ENCODE measurements around the gene ARHGAP12.
"Not testable (repeated sequence)": the region's sequence is repeated elsewhere in the genome, so short reads cannot be mapped to it uniquely, and the experiment has no call there.

The ARHGAP12 gene, protein sequence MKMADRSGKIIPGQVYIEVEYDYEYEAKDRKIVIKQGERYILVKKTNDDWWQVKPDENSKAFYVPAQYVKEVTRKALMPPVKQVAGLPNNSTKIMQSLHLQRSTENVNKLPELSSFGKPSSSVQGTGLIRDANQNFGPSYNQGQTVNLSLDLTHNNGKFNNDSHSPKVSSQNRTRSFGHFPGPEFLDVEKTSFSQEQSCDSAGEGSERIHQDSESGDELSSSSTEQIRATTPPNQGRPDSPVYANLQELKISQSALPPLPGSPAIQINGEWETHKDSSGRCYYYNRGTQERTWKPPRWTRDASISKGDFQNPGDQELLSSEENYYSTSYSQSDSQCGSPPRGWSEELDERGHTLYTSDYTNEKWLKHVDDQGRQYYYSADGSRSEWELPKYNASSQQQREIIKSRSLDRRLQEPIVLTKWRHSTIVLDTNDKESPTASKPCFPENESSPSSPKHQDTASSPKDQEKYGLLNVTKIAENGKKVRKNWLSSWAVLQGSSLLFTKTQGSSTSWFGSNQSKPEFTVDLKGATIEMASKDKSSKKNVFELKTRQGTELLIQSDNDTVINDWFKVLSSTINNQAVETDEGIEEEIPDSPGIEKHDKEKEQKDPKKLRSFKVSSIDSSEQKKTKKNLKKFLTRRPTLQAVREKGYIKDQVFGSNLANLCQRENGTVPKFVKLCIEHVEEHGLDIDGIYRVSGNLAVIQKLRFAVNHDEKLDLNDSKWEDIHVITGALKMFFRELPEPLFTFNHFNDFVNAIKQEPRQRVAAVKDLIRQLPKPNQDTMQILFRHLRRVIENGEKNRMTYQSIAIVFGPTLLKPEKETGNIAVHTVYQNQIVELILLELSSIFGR

DNA sequence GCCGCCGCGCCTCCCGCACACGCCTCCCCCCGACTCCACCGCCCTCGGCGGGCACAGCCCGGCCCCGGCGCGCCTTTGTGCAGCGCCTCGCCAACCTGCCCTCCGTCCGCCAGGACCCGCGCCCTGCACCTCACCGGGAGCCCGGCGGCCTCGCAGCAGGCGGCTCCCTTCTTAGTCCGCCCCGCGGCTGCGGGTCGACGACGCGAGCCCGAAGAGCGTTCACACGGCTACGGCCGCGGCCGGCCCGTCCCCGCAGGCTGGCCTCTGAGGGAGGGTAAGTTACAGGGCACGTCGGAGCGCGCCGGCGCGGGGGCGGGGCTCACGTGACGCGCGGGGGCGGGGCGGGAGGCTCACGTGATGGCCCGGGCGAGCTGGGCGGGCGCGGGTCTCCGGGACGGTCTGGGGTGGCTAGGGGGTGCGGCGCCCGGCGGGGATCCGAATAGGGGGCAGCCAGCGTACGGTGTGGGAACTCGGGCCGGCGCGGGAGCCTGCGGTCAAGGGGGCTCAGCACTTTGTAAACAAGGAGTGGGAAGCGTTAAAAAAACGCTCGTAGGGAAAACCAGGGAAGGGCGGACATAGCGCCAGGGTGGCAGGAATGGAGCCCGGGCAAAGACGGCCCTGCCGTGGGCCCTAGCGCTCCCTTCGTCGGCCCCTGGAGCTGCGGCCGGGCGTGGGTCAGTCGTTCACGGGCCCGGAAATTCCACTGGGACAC lies at the start of gene ARHGAP12:
ARHGAP12 (minus strand) TSS at position 283 of the 712 bp plus-strand sequence. CDS start 19,976 bp downstream, outside the sequence.
- DNase-seq (ENCODE audit: low read depth in 2 of 2) = peak; percentile 48 to 60

- DNase-seq (ENCODE audit: low read depth in 2 of 2) = no peak
Observed at GRCh38 chr10:31978156-31978483, 49.5 kb upstream of the ARHGAP12 start.

DNA sequence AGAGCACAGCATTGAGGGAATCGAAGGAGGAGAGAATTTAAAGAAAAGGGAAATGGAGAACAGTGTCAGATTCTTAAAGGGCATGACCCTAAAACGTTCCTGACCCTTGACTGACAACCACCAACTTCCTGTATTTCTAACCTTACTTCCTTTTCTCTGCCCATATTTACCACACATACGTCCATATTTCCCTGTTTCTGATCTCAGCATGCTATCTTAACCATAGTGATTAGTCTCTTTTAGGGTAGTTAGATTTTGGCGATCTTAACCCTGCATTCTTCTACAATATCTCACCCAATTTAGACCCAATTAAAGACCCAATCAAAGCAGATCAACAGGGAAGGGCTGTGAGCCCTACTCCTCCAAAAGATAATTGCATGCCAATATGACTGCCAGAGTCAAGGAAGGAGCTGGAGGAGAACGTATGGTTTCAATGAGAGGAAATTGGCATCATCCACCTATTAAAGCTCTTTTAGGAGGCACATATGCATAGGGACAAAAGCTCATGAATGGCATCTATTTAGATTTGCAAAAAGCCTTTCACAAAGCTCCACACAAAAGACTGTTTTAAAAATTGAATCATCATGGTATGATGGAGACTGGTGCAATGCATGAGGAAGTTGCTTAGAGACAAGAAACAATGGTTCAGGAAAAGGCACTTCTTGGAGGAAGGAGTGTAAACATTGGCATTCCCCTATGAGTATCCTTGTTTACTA lies 49.0 kb upstream of the ARHGAP12 start:
- DNase-seq (ENCODE audit: low read depth in 2 of 2) = no peak

GRCh38 chr10:31975157-31975765 lies 46.6 kb upstream of the ARHGAP12 start:
- DNase-seq (ENCODE audit: low read depth in 2 of 2) = no peak

DNA sequence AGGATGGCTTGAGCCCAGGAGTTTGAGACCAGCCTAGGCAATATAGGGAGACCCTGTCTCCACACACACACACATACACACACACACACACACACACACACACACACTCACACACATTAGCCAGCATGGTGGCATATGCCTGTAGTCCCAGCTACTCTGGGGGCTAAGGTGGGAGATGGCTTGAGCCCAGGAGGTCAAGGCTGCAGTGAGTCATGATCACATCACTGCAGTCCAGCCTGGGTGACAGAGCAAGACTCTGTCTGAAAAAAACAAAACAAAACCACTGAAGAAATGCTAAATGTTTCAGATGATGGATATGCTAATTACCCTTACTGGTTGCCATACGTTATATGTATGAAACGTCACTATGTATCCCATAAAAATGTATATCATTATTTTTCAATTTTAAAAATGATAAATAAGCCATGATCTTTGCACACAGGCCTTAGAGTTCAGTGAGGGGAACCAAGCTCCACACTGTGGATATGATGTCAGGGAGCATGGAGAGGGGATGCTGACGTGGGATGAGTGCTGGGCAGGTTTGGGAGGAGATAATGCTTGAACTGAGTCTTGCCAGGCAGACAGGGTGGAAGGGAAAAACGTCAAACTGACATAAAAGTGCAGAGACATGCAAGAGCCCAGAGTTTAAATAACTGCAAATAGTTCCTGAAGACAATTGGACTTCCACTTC lies 45.9 kb upstream of the ARHGAP12 start:
- no peak for DNase-seq (ENCODE audit: low read depth in 2 of 2)

GRCh38 chr10:31972519-31973041 lies 43.9 kb upstream of the ARHGAP12 start:
- DNase-seq (ENCODE audit: low read depth in 2 of 2) = no peak

GRCh38 chr10:31969847-31970246 lies 41.2 kb upstream of the ARHGAP12 start:
- not testable (repeated sequence) for DNase-seq (ENCODE audit: low read depth in 2 of 2)

DNA sequence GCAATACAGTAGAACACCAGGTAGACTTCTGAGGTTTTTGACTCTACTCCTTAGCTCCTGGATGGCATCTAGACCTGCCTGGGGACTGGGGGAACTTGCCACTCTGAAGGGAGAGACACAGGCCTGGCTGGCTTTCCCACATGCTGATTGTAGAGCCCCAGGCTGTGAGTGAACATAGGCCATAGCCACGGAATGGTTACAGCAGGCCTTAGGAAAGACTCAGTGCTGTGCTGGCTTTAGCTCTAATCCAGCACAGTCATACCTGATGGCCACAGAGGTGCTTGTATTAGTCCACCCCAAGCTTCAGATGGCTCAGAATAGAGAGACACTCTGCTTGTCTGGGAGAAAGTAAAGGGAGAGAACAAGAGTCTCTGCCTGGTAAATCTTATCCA lies 35.0 kb upstream of the ARHGAP12 start:
- no peak for DNase-seq (ENCODE audit: low read depth in 2 of 2)

DNA sequence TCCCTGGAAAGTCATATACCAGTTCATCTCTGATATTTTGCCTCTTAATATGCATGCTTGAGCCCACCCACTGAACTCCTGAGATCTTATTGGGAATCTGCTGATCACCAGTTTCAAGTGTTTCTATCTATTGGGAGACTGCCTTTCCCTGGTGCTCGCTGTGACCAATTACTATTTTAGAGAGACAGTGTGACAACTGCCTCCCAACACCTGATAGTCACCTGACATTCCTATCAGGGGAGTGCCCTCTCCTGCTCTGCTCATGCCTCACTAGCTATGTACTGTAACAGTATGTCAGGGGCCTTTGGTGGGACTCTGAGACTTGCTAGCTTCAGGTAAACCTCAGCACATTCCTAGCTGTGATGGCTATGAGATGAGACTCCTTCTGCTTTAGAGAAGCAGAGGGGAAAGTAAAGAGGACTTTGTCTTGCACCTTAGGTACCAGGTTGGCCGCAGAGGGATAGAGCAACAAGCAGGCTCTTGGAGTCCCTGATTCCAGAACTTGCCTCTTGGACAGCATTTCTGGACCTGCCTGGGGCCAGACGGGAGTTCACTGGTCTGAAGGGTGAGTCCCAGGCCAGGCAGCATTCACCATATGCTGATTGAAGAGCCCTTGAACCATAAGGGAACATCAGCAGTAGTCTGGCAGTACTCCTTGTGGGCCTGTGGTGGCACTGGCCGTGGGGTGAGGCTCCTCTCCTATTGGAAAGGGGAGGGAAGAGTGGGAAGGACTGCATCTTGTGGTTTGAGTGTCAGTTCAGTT lies 34.4 kb upstream of the ARHGAP12 start:
- DNase-seq (ENCODE audit: low read depth in 2 of 2) = no peak

- no peak for DNase-seq (ENCODE audit: low read depth in 2 of 2)
Observed at GRCh38 chr10:31961277-31962074, 32.8 kb upstream of the ARHGAP12 start.

- no peak for DNase-seq (ENCODE audit: low read depth in 2 of 2)
Observed at GRCh38 chr10:31959461-31960173, 31.0 kb upstream of the ARHGAP12 start.

DNA sequence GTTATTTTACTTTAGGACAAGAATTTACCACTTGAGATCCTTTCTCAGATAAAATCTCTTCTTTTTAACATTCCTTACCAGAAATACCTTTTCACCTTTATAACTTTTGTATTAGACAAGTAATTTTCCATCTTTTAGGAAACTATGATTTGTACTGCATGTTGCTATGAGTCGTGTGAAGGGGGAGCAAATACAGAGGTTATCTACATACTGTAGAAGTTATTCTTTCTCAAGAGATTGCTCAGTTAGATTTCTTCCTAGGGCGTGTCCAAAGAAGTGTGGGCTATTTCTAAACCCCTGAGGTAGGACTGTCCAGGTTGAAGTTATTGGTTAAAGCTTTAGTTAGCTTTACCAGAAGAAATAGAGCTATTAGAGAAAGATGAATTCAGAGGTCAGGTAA lies 30.2 kb upstream of the ARHGAP12 start:
- DNase-seq (ENCODE audit: low read depth in 2 of 2) = no peak

- no peak for DNase-seq (ENCODE audit: low read depth in 2 of 2)
Observed at GRCh38 chr10:31956200-31956946, 27.7 kb upstream of the ARHGAP12 start.

- DNase-seq (ENCODE audit: low read depth in 2 of 2) = no peak
Observed at GRCh38 chr10:31954410-31955191, 26.0 kb upstream of the ARHGAP12 start.

DNA sequence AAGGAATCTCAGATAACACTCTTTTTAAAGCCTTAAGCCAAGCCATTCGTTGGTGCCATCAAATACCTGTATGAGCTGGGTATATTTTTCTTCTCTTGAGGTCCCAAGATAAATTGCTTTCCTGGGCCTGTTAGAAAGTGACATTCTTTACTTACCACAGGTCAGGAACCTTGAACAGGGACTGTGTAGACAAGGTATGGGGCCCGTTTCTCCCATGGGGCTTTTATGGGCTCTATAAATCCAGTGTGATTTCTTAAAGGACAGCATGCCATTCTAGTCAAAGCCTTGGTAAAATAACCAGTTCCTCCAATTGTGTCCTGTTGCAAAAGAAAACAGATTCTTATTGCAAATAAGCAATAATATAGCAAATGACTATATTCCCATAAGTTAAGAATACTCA lies 24.8 kb upstream of the ARHGAP12 start:
- no peak for DNase-seq (ENCODE audit: low read depth in 2 of 2)

DNA sequence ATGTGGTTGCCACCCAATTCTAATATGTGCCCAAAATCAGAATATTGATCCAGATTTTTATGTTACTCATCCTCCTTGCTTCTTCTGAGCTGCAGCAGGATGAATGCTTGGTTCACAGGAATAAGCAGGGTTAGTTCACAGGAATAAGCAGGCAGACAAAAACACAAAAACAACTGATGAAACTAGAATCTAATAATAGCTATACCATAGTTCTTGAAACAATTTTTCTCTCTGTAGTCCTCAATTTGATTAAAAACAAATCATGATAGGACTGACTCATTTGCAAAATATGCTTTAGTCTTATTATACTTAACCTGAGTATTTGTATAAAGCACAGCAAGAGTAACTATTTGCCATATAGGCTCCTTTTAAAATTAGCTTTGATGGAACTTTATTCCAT lies 24.4 kb upstream of the ARHGAP12 start:
- no peak for DNase-seq (ENCODE audit: low read depth in 2 of 2)

- DNase-seq (ENCODE audit: low read depth in 2 of 2) = no peak
Observed at GRCh38 chr10:31952066-31952465, 23.4 kb upstream of the ARHGAP12 start.

Measured in fibroblast of skin of left biceps (primary cell).